Measurements from ENCODE around the gene CRACR2A.

- TF ChIP-seq CTCF (IDR thresholded peaks at IDR 0.05) (no peak), POLR2A (IDR thresholded peaks at IDR 0.05) (no peak)
Measured at GRCh38 chr12:3728686-3729085, 24.2 kb downstream of the CRACR2A start.
